LHCN-M2 (cell line): ENCODE data around the gene CELA2A. TPM values are rescaled to one million over a fixed set of nuclear protein-coding genes. Genes with fewer than 3 reads are reported as not detected.

Source experiments
- total RNA-seq: library from RNA; depleted of rRNA; stranded (reverse); fragments of >200 nt; gene quantifications from 2 replicates; pipeline ENCODE4 v1.2.3, GENCODE V29; 2014; rRNA removed

CELA2A gene
- total RNA-seq, 1 experiment from 2014 or later = not detected

Other genes with a start within 250 kb of the CELA2A start
- 0.06 TPM in 1 of 2 replicates, not detected in the other for gene FHAD1, start 209.5 kb upstream of the CELA2A start, total RNA-seq
- 75.9 and 76.5 TPM in 2 replicates for gene EFHD2, start 46.8 kb upstream of the CELA2A start, total RNA-seq
- gene CTRC, start 18.3 kb upstream of the CELA2A start, total RNA-seq = not detected in 2 replicates
- gene CELA2B, start 19.4 kb downstream of the CELA2A start, total RNA-seq = not detected in 2 replicates
- 8.2 and 11.3 TPM in 2 replicates for gene CASP9, start 67.5 kb downstream of the CELA2A start, total RNA-seq
- gene DNAJC16, start 70.1 kb downstream of the CELA2A start, total RNA-seq = 18.9 and 19.1 TPM in 2 replicates
- 2.6 and 3.7 TPM in 2 replicates for gene AGMAT, start 128.3 kb downstream of the CELA2A start, total RNA-seq
- gene DDI2, start 160.7 kb downstream of the CELA2A start, total RNA-seq = 6.2 and 10.8 TPM in 2 replicates
- gene PLEKHM2, start 227.6 kb downstream of the CELA2A start, total RNA-seq = 31.9 and 37.0 TPM in 2 replicates